Ishikawa (cell line): Measurements from ENCODE around the gene TMED8.

Source experiments
- CEBPB ChIP-seq: IDR thresholded peaks from 2 replicates; pipeline ENCODE4 v1.6.1; 2012
- EGR1 ChIP-seq: IDR thresholded peaks from 2 replicates; pipeline ENCODE4 v1.6.1; 2012
- EP300 ChIP-seq: IDR thresholded peaks from 2 replicates; pipeline ENCODE4 v1.6.1; 2012; ENCODE audit warnings: borderline replicate concordance
- MAX ChIP-seq: IDR thresholded peaks from 2 replicates; pipeline ENCODE4 v1.6.1; 2012
- NFIC ChIP-seq: IDR thresholded peaks from 2 replicates; pipeline ENCODE4 v1.6.1; 2012
- RAD21 ChIP-seq: IDR thresholded peaks from 2 replicates; pipeline ENCODE4 v1.6.1; 2012; ENCODE audit warnings: low read depth
- REST ChIP-seq: IDR thresholded peaks from 2 replicates; pipeline ENCODE4 v1.6.1; 2012; ENCODE audit warnings: low read depth, mild to moderate bottlenecking
- TAF1 ChIP-seq: IDR thresholded peaks from 2 replicates; pipeline ENCODE4 v1.6.1; 2012; ENCODE audit warnings: low read depth, mild to moderate bottlenecking
- TCF12 ChIP-seq: IDR thresholded peaks from 2 replicates; pipeline ENCODE4 v1.6.1; 2012; ENCODE audit warnings: low read depth
- USF1 ChIP-seq: IDR thresholded peaks from 2 replicates; pipeline ENCODE4 v1.6.1; 2012
- YY1 ChIP-seq: IDR thresholded peaks from 2 replicates; pipeline ENCODE4 v1.6.1; 2012; ENCODE audit warnings: low read depth
- ZBTB7A ChIP-seq: IDR thresholded peaks from 2 replicates; pipeline ENCODE4 v1.6.1; 2012; ENCODE audit warnings: low read depth

- no peak for TF ChIP-seq MAX
- TF ChIP-seq EP300, result no peak
- no peak for TF ChIP-seq CEBPB
- TF ChIP-seq REST, result no peak
- TF ChIP-seq ZBTB7A, result no peak
- no peak for TF ChIP-seq EGR1
- TF ChIP-seq NFIC, result no peak
- TF ChIP-seq TAF1, result no peak
- TF ChIP-seq USF1, result no peak
- no peak for TF ChIP-seq RAD21
- TF ChIP-seq YY1, result no peak
- no peak for TF ChIP-seq TCF12
Observed at GRCh38 chr14:77407158-77407557, 30.3 kb upstream of the TMED8 start.
